IMR-90 (cell line): ENCODE data around the gene RAD18.

Experiments
- CTCF ChIP-seq: conservative IDR thresholded peaks from 2 replicates; pipeline ENCODE4 v1.5.1; 2012; ENCODE audit warnings: mild to moderate bottlenecking, low read depth, low read length, improper control_type of control experiment
- ELK1 ChIP-seq: fragments of 150-350 bp; IDR thresholded peaks from 2 replicates; pipeline ENCODE4 v1.6.1; 2016; ENCODE audit warnings: low read depth, mild to moderate bottlenecking, low read length, moderate library complexity, borderline replicate concordance
- FOS ChIP-seq: fragments of 150-350 bp; IDR thresholded peaks from 2 replicates; pipeline ENCODE4 v1.6.1; 2016; ENCODE audit warnings: low read depth, low read length
- MAFK ChIP-seq: IDR thresholded peaks from 2 replicates; pipeline ENCODE4 v1.6.1; 2012; ENCODE audit warnings: low read depth, low read length, improper control_type of control experiment
- MXI1 ChIP-seq: IDR thresholded peaks from 2 replicates; pipeline ENCODE4 v1.6.1; 2012; ENCODE audit warnings: low read depth, mild to moderate bottlenecking, low read length, moderate library complexity, borderline replicate concordance
- POLR2A ChIP-seq: IDR thresholded peaks from 2 replicates; pipeline ENCODE4 v1.6.1; 2012; ENCODE audit warnings: mild to moderate bottlenecking, low read depth, low read length
- RAD21 ChIP-seq: IDR thresholded peaks from 2 replicates; pipeline ENCODE4 v1.6.1; 2012; ENCODE audit warnings: low read length, improper control_type of control experiment
- RFX5 ChIP-seq: IDR thresholded peaks from 2 replicates; pipeline ENCODE4 v1.8.0; 2012; ENCODE audit warnings: low read depth, mild to moderate bottlenecking, low read length, moderate library complexity

GRCh38 chr3:8954938-8955763 lies 8.1 kb downstream of the RAD18 start:
- TF ChIP-seq RFX5 (no peak), MAFK (no peak), POLR2A (no peak), CTCF (0 out of 2 replicates have a peak, but pooled peaks have one; percentile 5), ELK1 (no peak), FOS (no peak), RAD21 (no peak), MXI1 (no peak)
